ENCODE results near the gene NSUN4. TPM values are rescaled to one million over a fixed set of nuclear protein-coding genes. Genes with fewer than 3 reads are reported as not detected.

NSUN4 gene
- total RNA-seq, 1 experiment from 2014 or later: 20.4 TPM

DNA sequence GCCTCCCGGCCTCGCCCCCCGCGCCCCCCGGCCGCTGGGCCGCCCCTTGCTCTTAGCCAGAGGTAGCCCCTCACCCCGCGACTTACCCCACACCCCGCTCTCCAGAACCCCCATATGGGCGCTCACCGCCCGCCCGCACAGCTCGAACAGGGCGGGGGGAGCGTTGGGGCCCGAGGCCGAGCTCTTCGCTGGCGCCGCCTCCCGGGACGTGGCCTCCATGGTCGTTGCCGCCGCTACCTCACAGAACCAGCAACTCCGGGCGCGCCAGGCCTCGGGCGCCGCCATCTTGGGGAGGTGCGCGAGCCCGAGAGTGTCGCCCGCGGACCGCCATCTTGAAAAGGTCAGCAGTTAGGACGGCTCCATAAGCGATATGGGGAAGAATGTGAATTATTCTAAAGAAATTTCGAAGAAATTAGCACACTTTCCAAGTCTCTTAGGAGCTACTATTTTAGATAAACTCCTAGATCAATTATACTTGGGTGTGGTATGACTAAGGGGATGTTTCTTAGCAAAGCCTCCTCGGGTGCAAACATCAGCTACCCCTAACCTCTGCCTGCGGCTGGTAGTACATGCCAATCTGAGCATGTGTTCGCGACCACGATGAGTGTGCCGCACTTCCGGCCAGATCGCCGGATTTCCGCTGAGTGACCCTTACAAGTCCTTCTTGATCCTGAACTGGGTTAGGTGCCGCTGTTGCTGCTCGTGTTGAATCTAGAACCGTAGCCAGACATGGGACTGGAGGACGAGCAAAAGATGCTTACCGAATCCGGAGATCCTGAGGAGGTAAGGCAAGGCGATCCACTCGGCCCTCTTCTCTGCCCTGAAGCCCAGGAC is 37.4 kb upstream of the NSUN4 start, which contains the start of the genes LRRC41 and UQCRH:
TSS of gene LRRC41 (minus strand) at position 579 of the 834 bp plus-strand sequence. CDS start at position 285, 294 bp downstream.
TSS of gene UQCRH (plus strand) at position 661 of the 834 bp plus-strand sequence. CDS start at position 730, 69 bp downstream.
- peak within 1 kb of the TSS; percentile 95 to 99 (median 97) for H3K27ac Mint-ChIP-seq
- Histone ChIP-seq H3K23me2 (ENCODE audit: insufficient read length, low read depth, low read length, poor library complexity, severe bottlenecking) (peaks cover 13% of the 10 kb centered on the region), H4K5ac (ENCODE audit: insufficient read length, low read depth, low read length) (peak within 1 kb of the TSS; percentile 1), H2BK5ac (ENCODE audit: insufficient read length, low read length) (no peak within 1 kb of the TSS), H2AK5ac (ENCODE audit: insufficient read length, low read length) (no peak within 1 kb of the TSS), H3K4ac (ENCODE audit: low read depth, low read length) (no peak within 1 kb of the TSS), H3K27ac (ENCODE audit: insufficient read length, low read depth, low read length) (peak within 1 kb of the TSS; percentile 6), H3K4me2 (ENCODE audit: insufficient read depth, insufficient read length, low read length) (peak within 1 kb of the TSS; percentile 75), H2BK20ac (ENCODE audit: low read depth, low read length, poor library complexity, severe bottlenecking) (no peak within 1 kb of the TSS), H3K14ac (ENCODE audit: insufficient read depth, low read length) (peak within 1 kb of the TSS; percentile 85), H4K91ac (ENCODE audit: insufficient read length, low read depth, low read length) (no peak within 1 kb of the TSS), H3T11ph (ENCODE audit: low read length) (no peak within 1 kb of the TSS), H3K4me1 (ENCODE audit: insufficient read depth, low read length) (no peaks in the 10 kb centered on the region; the same call in 1 of the 2 replicates), H3K9ac (ENCODE audit: extremely low read depth, insufficient read length, low read length) (peak within 1 kb of the TSS; percentile 98), H3K79me1 (ENCODE audit: insufficient read depth, low read depth, low read length, poor library complexity, severe bottlenecking) (peaks cover 4% of the 10 kb centered on the region), H3K56ac (ENCODE audit: insufficient read length, low read depth, low read length) (peak within 1 kb of the TSS; percentile 78), H3K9me3 (ENCODE audit: control insufficient read depth, low read depth, low read length) (no peaks in the 10 kb centered on the region), H3K18ac (ENCODE audit: insufficient read length, low read depth, low read length) (peak within 1 kb of the TSS; percentile 75), H3K79me2 (ENCODE audit: insufficient read depth, low read length) (peaks cover 50% of the 10 kb centered on the region; the same call in 1 of the 2 replicates), H3K23ac (ENCODE audit: insufficient read length, low read depth, low read length) (no peak within 1 kb of the TSS), H2AFZ (ENCODE audit: low read length) (no peak within 1 kb of the TSS), H2BK15ac (ENCODE audit: low read depth, low read length) (no peak within 1 kb of the TSS), H4K20me1 (ENCODE audit: control insufficient read depth, insufficient read depth, insufficient read length) (no peaks in the 10 kb centered on the region), H3K27me3 (ENCODE audit: insufficient read depth, low read length) (no peaks in the 10 kb centered on the region), H2BK120ac (ENCODE audit: low read depth, low read length, poor library complexity, severe bottlenecking) (no peak within 1 kb of the TSS), H4K8ac (replicated peaks; ENCODE audit: insufficient read length, low read depth, low read length) (no peak within 1 kb of the TSS), H2BK12ac (ENCODE audit: insufficient read length, low read depth, low read length) (no peak within 1 kb of the TSS)
- no CpG with 5 or more reads among the region's 61 CpGs for WGBS (ENCODE audit: extremely low coverage, insufficient read length, low lambda C conversion rate)
- TF ChIP-seq, protein P1, sequence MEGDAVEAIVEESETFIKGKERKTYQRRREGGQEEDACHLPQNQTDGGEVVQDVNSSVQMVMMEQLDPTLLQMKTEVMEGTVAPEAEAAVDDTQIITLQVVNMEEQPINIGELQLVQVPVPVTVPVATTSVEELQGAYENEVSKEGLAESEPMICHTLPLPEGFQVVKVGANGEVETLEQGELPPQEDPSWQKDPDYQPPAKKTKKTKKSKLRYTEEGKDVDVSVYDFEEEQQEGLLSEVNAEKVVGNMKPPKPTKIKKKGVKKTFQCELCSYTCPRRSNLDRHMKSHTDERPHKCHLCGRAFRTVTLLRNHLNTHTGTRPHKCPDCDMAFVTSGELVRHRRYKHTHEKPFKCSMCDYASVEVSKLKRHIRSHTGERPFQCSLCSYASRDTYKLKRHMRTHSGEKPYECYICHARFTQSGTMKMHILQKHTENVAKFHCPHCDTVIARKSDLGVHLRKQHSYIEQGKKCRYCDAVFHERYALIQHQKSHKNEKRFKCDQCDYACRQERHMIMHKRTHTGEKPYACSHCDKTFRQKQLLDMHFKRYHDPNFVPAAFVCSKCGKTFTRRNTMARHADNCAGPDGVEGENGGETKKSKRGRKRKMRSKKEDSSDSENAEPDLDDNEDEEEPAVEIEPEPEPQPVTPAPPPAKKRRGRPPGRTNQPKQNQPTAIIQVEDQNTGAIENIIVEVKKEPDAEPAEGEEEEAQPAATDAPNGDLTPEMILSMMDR (conservative IDR thresholded peaks at IDR 0.05): peak; percentile 10; the same call in 1 of the 3 replicates
- H3K4me3 Mint-ChIP-seq: peak within 1 kb of the TSS; percentile 100
- H3K4me1 Mint-ChIP-seq: peaks cover 42 to 58% of the 10 kb centered on the region in 2 experiments
- peaks cover 0 to 3% of the 10 kb centered on the region in 2 experiments; a peak in 1 of 5 replicates for H3K9me3 Mint-ChIP-seq
- peaks cover 24 to 29% (median 25%) of the 10 kb centered on the region in 3 experiments for H3K36me3 Mint-ChIP-seq (ENCODE audit: insufficient read depth in 1 of 3, low read depth in 3 of 3)
- no peaks in the 10 kb centered on the region; the same call in 1 of the 2 replicates for H3K27me3 Mint-ChIP-seq (ENCODE audit: low read depth)
- DNase-seq: peak; percentile 96
